Raji (cell line): ENCODE results near the gene NXN.

ENCODE experiments used
- POLR2A ChIP-seq: IDR thresholded peaks from 2 replicates; pipeline ENCODE4 v1.6.1; 2011; ENCODE audit warnings: low read depth, low read length, control low read depth; ENCODE audit not compliant: insufficient read depth

NXN gene

DNA sequence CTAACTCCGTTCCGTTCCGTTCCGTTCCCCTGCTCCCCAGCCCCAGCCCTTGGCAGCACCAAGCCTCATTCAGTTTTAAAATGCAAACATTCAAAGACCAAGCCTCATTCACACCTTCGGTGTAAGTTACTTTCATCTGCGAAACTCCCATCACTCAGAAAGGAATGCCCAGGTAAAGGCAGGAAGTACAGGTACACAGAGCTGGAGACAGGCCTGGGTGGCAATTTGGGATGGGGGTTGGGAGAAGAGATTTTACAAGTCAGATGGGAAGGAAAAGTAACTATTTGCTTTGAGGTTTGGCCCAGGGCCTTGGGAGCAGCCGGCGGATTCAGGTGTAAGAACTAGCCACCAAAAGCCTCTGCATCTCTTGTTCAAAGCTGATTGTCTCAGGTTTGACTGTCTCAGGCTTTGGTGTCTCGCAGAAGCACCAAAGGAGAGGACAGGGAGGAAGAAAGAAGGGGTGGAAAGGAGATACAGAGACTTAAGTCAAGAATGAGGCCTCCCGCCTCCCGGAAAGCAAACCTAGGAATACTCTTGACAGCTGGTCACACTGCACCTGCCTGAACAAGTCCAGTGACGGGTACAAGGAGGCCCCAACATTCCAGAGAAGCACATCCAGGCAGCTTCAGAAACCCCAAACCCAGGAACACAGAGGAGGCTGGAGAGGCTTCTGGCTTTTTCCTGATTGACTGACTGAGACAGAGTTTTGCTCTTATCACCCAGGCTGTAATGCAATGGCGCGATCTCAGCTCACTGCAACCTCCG lies 54.7 kb downstream of the NXN start:
- TF ChIP-seq POLR2A = no peak

DNA sequence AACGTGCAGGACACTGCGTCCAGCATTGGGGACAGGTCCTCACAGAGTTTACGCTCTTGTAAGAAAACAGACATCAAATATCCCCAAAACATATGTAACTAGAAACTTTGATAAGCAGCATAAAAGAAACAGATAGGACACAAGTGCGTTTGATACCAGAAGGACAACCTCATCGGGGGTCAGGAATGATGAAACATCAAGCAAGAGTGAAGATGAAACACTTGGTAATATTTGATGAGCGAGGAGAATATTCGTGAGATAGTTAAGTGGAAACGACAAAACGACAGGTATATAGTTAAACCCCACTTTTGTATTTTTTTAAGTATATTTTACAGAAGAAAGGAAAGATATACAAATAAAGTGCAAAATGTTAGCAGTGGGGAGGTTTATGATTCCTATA lies 55.9 kb downstream of the NXN start:
- no peak for TF ChIP-seq POLR2A

DNA sequence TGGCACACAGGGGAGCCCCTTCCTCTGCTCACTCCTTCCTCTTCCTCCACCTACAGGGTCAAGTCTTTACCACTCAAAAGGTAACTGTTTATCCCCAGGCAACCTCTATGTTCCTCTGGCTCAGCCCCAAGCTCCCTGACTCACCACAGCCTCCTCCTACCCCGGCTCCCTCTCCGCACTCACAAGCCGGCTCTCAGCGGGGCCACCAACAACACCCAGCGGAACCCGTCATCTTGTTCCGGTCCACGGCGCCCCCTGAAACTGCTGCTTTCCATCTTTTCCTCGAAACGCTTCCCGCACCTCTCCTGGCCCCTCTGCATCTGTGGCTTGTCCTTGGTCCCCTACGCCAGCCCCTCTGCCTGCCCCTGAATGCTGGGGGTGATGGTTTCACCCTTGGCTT lies 58.4 kb downstream of the NXN start:
- no peak for TF ChIP-seq POLR2A

DNA sequence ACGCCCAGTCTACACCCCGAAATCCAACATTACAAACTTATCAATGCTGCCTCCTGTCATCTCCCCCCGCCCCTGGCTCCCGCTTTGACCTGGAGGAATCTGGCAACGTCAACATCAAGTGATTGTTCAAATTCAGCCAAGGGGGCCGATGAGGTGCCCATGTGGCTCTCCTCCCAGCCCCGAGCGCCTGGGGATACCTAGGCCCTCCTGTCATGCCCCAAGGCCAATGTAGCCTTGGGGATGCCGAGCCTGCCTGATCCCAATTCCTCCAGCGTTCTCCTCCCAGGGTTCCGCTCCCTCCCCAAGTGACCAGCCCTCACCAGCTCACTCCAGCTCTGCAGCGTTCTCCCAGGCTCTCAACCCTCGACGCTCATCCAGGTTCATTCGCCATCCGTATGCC lies 59.4 kb downstream of the NXN start:
- TF ChIP-seq POLR2A = no peak

DNA sequence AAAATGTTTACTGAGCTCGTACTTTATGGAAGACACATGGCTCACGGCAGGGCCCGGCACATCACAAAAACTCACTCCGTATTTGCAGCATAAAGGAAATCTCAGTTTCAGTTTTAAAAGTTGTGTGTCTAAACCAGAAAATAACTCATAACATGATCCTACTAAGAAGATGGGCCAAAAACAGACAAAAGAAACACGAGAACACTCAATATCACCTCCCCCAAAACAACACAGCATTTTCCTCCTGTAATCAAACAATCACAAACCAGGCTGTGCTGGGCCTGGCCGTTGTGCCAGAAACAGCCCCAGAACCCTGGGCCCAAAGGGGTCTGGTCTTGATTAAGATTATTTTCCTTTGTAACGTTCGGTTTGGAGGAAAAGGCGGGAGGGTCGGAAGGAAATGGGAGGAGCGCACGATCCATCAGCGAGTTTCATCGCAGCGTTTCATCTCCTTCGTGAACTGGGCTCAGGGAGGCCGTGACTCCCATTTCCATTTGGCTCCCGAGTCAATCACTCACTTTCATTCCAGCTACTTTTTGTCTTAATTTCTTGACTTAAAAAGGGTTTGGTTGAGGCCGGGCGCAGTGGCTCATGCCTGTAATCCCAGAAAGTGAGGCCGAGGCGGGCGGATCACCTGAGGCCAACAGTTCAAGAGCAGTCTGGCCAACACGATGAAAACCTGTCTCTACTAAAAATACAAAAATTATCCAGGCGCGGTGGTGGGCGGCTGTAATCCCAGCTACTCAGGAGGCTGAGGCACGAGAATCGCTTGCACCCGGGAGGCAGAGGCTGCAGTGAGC lies 61.4 kb downstream of the NXN start:
- TF ChIP-seq POLR2A = no peak

DNA sequence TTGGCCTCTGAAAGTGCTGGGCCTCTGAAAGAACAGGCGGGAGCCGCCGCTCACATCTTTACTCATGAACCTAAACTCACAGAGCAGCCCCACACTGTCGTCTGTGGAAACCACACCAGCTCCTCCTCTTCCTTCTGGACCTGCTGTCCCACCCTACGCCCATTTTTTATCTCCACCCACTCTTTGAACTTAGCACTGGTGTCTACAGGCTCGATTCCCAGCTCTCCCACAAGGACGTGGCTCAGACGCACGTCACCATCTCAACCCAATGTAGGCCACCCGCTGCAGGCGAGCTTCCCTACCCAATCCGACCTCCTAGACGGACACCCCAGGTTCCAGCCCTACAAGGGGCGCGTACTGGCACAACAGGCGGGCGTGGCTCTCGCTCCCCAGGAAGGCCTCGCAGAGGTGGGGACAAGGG lies 62.2 kb downstream of the NXN start:
- TF ChIP-seq POLR2A = no peak

DNA sequence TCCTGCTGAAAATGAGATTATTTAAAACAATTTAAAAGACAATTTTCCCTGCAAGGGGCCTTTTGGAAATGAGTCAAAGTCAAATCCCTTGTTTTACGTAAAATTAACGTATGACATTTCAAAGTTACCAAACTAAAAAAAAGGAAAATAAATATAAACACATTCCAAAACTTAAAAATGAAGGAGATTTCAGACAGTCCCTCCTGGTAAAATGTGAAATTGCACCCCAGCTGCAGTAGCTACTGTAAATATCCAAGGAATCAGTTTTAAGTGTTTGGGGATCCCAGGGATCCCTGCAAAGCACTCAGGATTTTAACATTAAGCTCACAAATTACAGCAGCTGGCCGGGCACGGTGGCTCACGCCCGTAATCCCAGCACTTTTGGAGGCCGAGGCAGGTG lies 63.3 kb downstream of the NXN start:
- no peak for TF ChIP-seq POLR2A

DNA sequence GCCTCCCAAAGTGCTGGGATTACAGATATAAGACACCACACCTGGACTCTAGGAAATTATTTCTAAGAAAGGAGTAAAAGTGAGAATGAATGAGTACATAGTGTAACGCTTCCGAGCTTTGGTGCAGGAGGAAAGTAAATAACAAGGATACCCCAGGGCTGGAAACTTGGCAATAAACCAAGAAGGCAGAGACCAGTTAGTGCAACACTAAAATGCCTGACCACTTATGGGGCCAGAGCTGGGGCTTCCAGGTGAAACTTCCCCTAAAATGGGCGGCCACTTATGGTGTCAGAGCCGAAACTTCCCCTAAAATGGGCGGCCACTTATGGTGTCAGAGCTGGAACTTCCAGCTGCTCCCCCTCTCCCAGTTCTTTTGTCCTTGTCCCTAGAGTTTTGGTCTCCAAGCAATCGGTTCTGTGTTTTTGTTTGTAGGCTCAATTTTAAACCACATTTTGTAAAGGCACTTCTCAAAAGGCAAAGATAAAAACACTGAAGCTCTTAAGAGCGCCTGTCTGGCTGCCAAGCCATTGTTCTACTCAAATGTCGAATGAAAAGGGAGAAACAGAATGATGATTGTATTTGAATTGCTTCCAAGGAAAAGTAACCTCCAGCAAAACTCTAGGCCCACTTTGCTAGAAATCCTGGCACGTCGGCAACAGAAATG lies 63.9 kb downstream of the NXN start:
- TF ChIP-seq POLR2A = no peak

DNA sequence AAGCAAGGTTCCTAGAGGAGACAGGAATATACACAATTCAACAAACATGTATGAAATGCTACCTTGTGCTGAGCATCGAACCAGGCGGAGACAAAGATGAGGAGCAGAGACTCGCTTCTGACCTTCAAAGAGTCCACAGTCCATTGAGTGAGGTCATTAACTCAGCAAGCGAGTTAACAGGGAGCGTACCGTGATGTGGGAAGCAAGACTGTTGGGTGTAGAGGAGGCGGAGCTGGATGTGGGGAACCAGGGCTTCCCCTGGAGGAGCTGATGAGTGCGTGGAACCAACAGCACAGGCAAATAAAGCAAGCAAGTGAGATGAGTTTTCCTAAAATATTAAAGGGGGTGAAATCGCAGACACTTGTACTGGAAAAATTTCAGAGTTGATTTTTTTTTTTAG lies 65.0 kb downstream of the NXN start:
- no peak for TF ChIP-seq POLR2A

DNA sequence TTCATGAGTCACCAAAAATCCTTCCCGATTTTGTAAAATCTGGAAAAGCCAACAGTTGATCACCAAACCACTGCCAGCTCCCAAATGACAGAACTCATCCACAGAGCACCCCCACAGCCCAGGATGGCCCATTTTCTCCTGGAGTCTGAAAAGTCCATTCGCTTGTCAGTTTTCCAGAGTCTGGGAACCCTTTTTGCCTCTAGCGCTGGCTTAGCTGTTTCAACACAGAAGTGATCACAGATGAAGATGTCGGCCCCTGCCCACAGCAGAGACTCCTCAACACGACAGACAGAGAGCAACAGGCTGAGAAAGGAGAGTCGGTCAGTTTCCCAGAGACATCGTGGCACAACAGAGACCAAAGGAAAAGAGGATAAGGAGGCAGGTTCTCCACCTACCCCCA lies 66.4 kb downstream of the NXN start:
- no peak for TF ChIP-seq POLR2A

DNA sequence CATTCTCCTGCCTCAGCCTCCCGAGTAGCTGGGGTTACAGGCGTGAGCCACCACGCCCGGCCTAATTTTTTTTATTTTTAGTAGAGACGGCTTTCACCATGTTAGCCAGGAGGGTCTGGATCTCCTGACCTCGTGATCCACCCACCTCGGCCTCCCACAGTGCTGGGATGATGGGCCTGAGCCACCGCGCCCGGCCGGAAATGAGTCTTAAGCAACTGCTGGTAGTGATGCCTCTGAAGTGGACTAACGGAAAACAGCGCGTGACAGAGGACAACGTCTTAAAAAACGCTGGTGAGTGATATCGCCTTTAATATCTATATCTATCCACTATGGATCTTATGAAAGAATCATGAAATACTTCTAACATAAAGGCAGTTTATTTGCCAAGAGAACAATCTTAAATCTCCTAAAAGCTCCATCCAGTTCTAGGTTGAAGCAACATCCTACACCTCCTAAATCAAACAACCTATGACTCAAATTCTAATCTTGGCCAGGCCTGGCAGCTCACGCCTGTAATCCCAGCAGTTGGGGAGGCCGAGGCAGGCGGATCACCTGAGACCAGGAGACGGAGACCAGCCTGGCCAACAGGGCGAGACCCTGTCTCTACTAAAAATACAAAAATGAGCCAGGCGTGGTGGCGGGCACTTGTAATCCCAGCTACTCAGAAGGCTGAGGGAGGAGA lies 69.8 kb downstream of the NXN start:
- no peak for TF ChIP-seq POLR2A

DNA sequence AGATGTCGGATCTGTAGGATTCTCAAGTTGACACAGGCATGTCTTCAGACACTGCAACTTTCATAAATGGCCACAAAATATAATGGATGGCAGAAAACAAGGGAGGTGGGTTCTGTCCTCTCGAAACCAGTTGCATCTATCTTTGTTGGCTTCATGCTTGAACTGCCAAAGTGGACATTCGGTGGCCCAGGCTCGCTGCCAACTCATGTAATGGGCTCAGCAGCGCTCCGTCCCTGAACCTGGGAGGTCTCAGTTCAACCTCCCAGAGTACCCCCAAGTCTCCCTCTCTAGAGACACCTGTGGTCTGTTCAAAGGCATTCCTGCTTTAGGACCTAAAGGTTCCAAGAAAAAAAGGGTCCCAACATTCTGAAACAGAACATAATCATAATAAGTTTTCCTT lies 71.9 kb downstream of the NXN start:
- no peak for TF ChIP-seq POLR2A

DNA sequence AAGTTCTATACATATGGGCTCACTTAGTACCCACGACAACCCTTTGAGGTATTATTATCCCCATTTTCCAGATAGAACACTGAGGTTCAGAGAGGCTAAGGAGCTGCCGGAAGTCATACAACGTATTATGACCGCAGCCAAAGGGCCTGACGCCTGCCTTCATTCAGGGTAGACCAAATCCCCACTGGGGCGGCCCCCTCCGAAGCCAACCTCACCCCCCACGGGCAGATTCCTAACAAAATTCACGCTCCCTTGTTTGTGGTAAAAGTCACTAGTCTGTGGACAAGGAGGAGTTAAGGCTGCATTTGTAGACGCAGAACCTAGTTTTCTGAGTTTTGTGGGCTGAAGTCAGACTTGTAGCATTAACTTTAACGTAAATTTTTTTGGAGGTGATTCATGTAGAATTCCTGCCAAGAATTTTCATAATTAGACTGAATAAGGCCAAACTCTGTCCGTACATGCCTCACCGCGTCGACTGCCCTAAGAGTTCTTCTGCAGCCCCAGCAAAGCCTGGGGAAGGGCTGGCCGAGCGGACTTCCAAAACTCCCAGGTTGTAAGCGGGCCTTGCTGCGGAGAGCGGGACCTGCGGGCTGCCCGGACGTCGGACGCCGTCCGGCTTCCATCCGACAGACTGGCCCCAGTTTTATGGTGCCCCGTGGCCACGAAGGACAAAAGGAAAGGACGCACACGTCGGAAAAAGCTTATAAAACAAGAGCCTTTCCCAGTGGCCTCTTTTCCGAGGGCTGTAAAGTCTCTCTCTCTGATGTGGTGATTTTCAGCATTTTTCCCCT lies 75.7 kb downstream of the NXN start:
- no peak for TF ChIP-seq POLR2A

DNA sequence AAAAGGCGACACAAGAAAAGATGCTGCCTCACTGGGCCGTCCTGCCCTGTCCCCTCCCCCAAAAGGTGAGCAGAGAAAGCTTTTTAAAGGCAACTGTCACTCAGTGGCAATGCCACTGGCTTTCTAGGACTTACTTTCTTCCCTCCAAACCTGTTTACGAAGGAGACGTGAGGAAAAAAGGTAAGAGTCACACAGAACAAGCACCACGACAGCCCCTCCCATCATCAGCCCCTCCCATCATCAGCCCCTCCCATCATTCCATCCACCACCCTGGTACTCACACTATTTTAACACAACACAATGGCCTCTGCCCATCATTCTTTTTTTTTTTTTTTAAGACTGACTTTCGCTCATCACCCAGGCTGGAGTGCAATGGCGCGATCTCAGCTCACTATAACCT lies 77.1 kb downstream of the NXN start:
- TF ChIP-seq POLR2A = no peak

DNA sequence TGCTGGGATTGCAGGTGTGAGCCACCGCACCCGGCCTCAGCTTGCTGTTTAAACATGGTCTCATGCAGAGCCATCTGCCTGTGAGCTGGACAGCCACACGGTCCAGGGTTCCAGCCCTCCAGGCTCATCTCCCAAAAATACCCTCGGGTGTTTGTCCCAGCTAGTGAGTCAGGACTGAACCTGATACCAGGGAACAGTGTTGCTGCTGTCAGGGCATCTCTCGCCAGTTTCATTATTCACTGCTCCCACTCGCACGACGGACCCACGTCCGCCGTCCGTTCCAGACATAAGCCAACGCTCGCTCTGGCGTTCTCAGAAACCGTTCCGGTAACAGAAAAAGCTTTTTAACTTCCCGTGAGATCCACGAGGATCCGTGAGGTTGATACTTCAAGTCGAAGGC lies 77.6 kb downstream of the NXN start:
- no peak for TF ChIP-seq POLR2A
